Gastrocnemius medialis (tissue), 4 donors: ENCODE data around the gene CCDC154. TPM values are rescaled to one million over a fixed set of nuclear protein-coding genes. Genes with fewer than 3 reads are reported as not detected.

Experiments used
- ATAC-seq, 2 donors: fragments of 150-250 bp; one replicate each; pipeline ENCODE4 v1.9.1; 2016
- DNase-seq, 2 donors: peaks; one replicate each; pipeline ENCODE4 v3.0.0-alpha.2; 2019
- H3K27ac ChIP-seq, 4 donors: fragments of 200-600 bp; sonication (generic); 1 replicate in 1 of 4; 2 replicates in 3 of 4; pipeline ENCODE4 v1.5.1; 2016 to 2018; ENCODE audit warnings: mild to moderate bottlenecking in 2 of 4, moderate library complexity in 1 of 4
- H3K27me3 ChIP-seq, 3 donors: fragments of 200-600 bp; sonication (generic) in 2 of 3; 1 replicate in 1 of 3; 2 replicates in 2 of 3; pipeline versions ENCODE4 v1.5.1 to v1.6.0; 2016 to 2019; ENCODE audit warnings: mild to moderate bottlenecking in 1 of 3, moderate library complexity in 1 of 3
- H3K36me3 ChIP-seq, 2 donors: fragments of 200-600 bp; sonication (generic) in 1 of 2; one replicate each; pipeline ENCODE4 v1.5.1; 2017 to 2018
- H3K4me1 ChIP-seq, 2 donors: fragments of 200-600 bp; sonication (generic) in 1 of 2; one replicate each; pipeline ENCODE4 v1.5.1; 2016 to 2017; ENCODE audit warnings: mild to moderate bottlenecking in 2 of 2
- H3K4me3 ChIP-seq, 4 donors: fragments of 200-600 bp; sonication (generic) in 3 of 4; 1 replicate in 1 of 4; 2 replicates in 3 of 4; pipeline ENCODE4 v1.5.1; 2016 to 2019; ENCODE audit warnings: mild to moderate bottlenecking in 2 of 4
- H3K9me3 ChIP-seq, 3 donors: fragments of 200-600 bp; sonication (generic) in 2 of 3; 1 replicate in 1 of 3; 2 replicates in 2 of 3; pipeline ENCODE4 v1.5.1; 2016 to 2019
- CTCF ChIP-seq, 5 experiments: fragments of 450-650 bp in 3 of 5; fragments of 200-600 bp in 2 of 5; sonication (generic) in 2 of 5; IDR thresholded peaks in 4 of 5; conservative IDR thresholded peaks in 1 of 5; 1 replicate in 4 of 5; 2 replicates in 1 of 5; pipeline ENCODE4 v1.5.1; 2016 to 2019; ENCODE audit warnings: antibody characterized with exemption in 5 of 5, mild to moderate bottlenecking in 3 of 5, moderate library complexity in 3 of 5
- POLR2A ChIP-seq, 2 donors: fragments of 450-650 bp; IDR thresholded peaks; one replicate each; pipeline ENCODE4 v1.6.1; 2017; ENCODE audit warnings: antibody characterized with exemption in 2 of 2, mild to moderate bottlenecking in 2 of 2, moderate library complexity in 2 of 2
- in situ Hi-C, 4 donors: fragments of 200-750 bp; cut with MboI; loops; one replicate each; pipeline versions ENCODE4 v1.15.0 to v1.8.0; 2017; ENCODE audit warnings: low sequenced_read_pairs in 4 of 4
- intact Hi-C: fragments of 100-400 bp; cut with DNase I; formaldehyde crosslinking; loops from one replicate; pipeline ENCODE4 v1.15.1; 2023; ENCODE audit warnings: low total_unique reads
- total RNA-seq, 4 donors: library from RNA; depleted of rRNA; stranded (reverse); fragments of >200 nt; gene quantifications; one replicate each; pipeline versions ENCODE4 v1.1.0 to v1.2.3, GENCODE V29; 2016

The CCDC154 gene
- total RNA-seq, 4 donors from 2014 or later, result 0.40 TPM; not detected in 3

- TF ChIP-seq POLR2A (IDR thresholded peaks at IDR 0.05), result no peak
- TF ChIP-seq CTCF (IDR thresholded peaks at IDR 0.05 in 4 of 5, conservative IDR thresholded peaks at IDR 0.05 in 1 of 5), result no peak
- Histone ChIP-seq H3K4me1 (no peaks in the 10 kb centered on the region), H3K9me3 (no peaks in the 10 kb centered on the region), H3K27ac (no peak overlapping the region), H3K36me3 (peaks cover 0 to 88% of the 10 kb centered on the region in 2 donors), H3K27me3 (no peaks in the 10 kb centered on the region), H3K4me3 (no peak overlapping the region)
- intact Hi-C loops, result no loop called here
- in situ Hi-C loops, result no loop called here
- no peak for DNase-seq
- no peak for ATAC-seq
Measured at GRCh38 chr16:1452530-1452929, 8.2 kb upstream of the CCDC154 start.

GRCh38 chr16:1451702-1452392, 7.5 kb upstream of the CCDC154 start:
- intact Hi-C loops (no loop called here), in situ Hi-C loops (no loop called here)
- Histone ChIP-seq H3K4me1 (no peaks in the 10 kb centered on the region), H3K27ac (no peak overlapping the region), H3K27me3 (no peaks in the 10 kb centered on the region), H3K9me3 (no peaks in the 10 kb centered on the region), H3K36me3 (peaks cover 0 to 95% of the 10 kb centered on the region in 2 donors), H3K4me3 (no peak overlapping the region)
- DNase-seq (no peak), ATAC-seq (no peak)
- TF ChIP-seq CTCF (IDR thresholded peaks at IDR 0.05 in 4 of 5, conservative IDR thresholded peaks at IDR 0.05 in 1 of 5) (no peak), POLR2A (IDR thresholded peaks at IDR 0.05) (no peak)

DNA sequence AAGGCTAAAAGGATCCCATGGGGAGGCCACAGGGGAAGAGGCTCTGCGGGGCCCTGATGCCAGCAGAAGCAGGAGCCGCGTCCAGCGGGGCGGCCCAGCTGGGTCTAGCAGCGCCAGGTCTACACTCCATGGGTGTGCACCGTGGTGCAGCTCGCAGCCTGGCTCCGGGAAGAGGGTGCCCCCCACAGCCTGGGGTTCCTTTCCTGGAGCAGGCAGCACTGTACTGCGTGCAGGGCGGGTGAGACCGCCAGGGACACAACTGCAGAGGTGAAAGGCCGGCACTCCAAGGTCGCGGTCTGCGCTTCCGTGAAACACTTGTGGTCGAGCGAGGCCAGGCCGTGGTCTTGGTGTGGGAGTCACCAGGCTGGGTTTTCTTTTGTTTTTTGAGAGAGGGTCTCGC, 6.5 kb upstream of the CCDC154 start:
- H3K4me3 ChIP-seq, result no peak overlapping the region
- H3K4me1 ChIP-seq, result no peaks in the 10 kb centered on the region
- no peaks in the 10 kb centered on the region for H3K27me3 ChIP-seq
- in situ Hi-C loops, result no loop called here
- no peaks in the 10 kb centered on the region for H3K9me3 ChIP-seq
- H3K36me3 ChIP-seq, result peaks cover 0 to 97% of the 10 kb centered on the region in 2 donors
- no peak overlapping the region for H3K27ac ChIP-seq
- ATAC-seq (no peak), DNase-seq (no peak)
- TF ChIP-seq POLR2A (IDR thresholded peaks at IDR 0.05) (no peak), CTCF (IDR thresholded peaks at IDR 0.05 in 4 of 5, conservative IDR thresholded peaks at IDR 0.05 in 1 of 5) (no peak)
- intact Hi-C loops, result no loop called here

- TF ChIP-seq CTCF (IDR thresholded peaks at IDR 0.05 in 4 of 5, conservative IDR thresholded peaks at IDR 0.05 in 1 of 5), result no peak
- TF ChIP-seq POLR2A (IDR thresholded peaks at IDR 0.05), result no peak
- in situ Hi-C loops (no loop called here), intact Hi-C loops (no loop called here)
- ATAC-seq (no peak), DNase-seq (no peak)
- Histone ChIP-seq H3K4me3 (no peak overlapping the region), H3K27me3 (no peaks in the 10 kb centered on the region), H3K27ac (no peak overlapping the region), H3K9me3 (no peaks in the 10 kb centered on the region), H3K4me1 (no peaks in the 10 kb centered on the region), H3K36me3 (peaks cover 0 to 97% of the 10 kb centered on the region in 2 donors)
Measured at GRCh38 chr16:1450218-1450617, 5.9 kb upstream of the CCDC154 start.
